ENCODE measurements around the gene SCGB1D2. TPM values are rescaled to one million over a fixed set of nuclear protein-coding genes. Genes with fewer than 3 reads are reported as not detected.

The SCGB1D2 gene
- polyA plus RNA-seq, 2 donors: not detected

- H3K4me1 ChIP-seq (ENCODE audit: control insufficient read depth in 2 of 2, insufficient read depth in 2 of 2, low read length in 1 of 2): no peaks in the 10 kb centered on the region
- 52 to 63% methylated on average over 4 of the region's 4 CpGs for WGBS, 2 donors
These were observed 9.7 kb downstream of the SCGB1D2 start for GRCh38 chr11:62251698-62252097.

DNA sequence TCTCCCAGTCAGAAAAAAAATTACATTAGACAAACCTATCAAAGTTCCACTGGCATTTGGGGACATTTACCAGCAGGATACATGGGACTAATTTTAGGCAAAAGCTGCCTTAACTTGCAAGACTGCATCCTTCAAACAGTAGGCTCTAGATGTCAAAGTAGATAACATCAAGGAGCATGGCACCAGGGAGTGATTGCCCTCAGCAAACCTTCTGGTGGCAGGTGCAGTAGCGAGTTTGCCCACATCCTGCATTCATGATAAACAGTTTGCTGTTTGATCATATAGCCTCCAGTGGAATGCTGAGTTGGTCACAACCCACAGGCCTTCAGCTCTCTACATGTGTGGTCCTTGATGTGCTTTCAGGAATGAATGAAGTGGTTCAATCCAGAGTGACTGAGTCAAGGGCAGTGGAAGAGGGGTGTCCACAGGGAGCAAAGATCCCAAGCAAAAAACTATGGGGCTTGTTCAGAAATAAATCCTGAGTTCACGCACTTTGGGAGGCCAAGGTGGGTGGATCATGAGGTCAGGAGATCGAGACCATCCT is 12.0 kb downstream of the SCGB1D2 start:
- H3K27me3 ChIP-seq (ENCODE audit: control insufficient read depth in 1 of 2, insufficient read depth in 2 of 2, low read length in 2 of 2): no peaks in the 10 kb centered on the region
- H3K9me3 ChIP-seq (ENCODE audit: control insufficient read depth in 2 of 2, insufficient read depth in 1 of 2, low read depth in 1 of 2, low read length in 1 of 2): peaks cover 8 to 12% of the 10 kb centered on the region in 2 donors
- no peaks in the 10 kb centered on the region for H3K4me1 ChIP-seq (ENCODE audit: control insufficient read depth in 2 of 2, insufficient read depth in 2 of 2, low read length in 1 of 2)
- WGBS, 2 donors: 52 to 66% methylated on average over 3 of the region's 3 CpGs
- no peak overlapping the region for H3K27ac ChIP-seq (ENCODE audit: low read depth in 2 of 2, low read length in 1 of 2)
- no peak overlapping the region for H3K4me3 ChIP-seq (ENCODE audit: low read depth in 1 of 2, low read length in 2 of 2)
- no peaks in the 10 kb centered on the region for H3K36me3 ChIP-seq (ENCODE audit: control insufficient read depth in 2 of 2, insufficient read depth in 2 of 2, low read length in 1 of 2)

More at GRCh38 chr11:62251698-62252097, 9.7 kb downstream of the SCGB1D2 start:
- Histone ChIP-seq H3K36me3 (ENCODE audit: control insufficient read depth in 2 of 2, insufficient read depth in 2 of 2, low read length in 1 of 2) (no peaks in the 10 kb centered on the region), H3K4me3 (ENCODE audit: low read depth in 1 of 2, low read length in 2 of 2) (no peak overlapping the region), H3K9me3 (ENCODE audit: control insufficient read depth in 2 of 2, insufficient read depth in 1 of 2, low read depth in 1 of 2, low read length in 1 of 2) (peaks cover 8 to 12% of the 10 kb centered on the region in 2 donors), H3K27ac (ENCODE audit: low read depth in 2 of 2, low read length in 1 of 2) (no peak overlapping the region), H3K27me3 (ENCODE audit: control insufficient read depth in 1 of 2, insufficient read depth in 2 of 2, low read length in 2 of 2) (no peaks in the 10 kb centered on the region)

DNA sequence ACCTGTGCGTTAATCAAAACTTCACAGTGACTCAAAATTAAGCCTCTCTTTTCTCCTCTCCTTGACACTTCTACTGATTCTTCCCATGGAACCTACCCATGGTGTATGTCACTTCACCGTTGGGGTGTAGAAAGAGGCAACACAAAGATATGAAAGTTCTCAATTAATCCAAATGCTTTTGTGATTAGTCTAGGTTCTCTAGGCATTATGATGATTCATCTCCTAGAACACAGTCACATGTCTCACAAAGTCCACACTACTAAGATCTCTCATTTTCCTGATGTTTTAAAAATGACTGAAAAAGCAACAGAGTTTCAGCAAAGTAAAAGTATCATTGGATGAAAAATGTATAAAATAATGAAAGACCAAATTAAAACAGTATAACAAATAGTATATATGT is 14.2 kb downstream of the SCGB1D2 start:
- Histone ChIP-seq H3K27me3 (ENCODE audit: control insufficient read depth in 1 of 2, insufficient read depth in 2 of 2, low read length in 2 of 2) (no peaks in the 10 kb centered on the region), H3K27ac (ENCODE audit: low read depth in 2 of 2, low read length in 1 of 2) (no peak overlapping the region), H3K9me3 (ENCODE audit: control insufficient read depth in 2 of 2, insufficient read depth in 1 of 2, low read depth in 1 of 2, low read length in 1 of 2) (peaks cover 5 to 8% of the 10 kb centered on the region in 2 donors), H3K36me3 (ENCODE audit: control insufficient read depth in 2 of 2, insufficient read depth in 2 of 2, low read length in 1 of 2) (no peaks in the 10 kb centered on the region), H3K4me3 (ENCODE audit: low read depth in 1 of 2, low read length in 2 of 2) (no peak overlapping the region), H3K4me1 (ENCODE audit: control insufficient read depth in 2 of 2, insufficient read depth in 2 of 2, low read length in 1 of 2) (no peaks in the 10 kb centered on the region)
- WGBS, 2 donors: 78 to 82% methylated on average over 2 of the region's 2 CpGs

DNA sequence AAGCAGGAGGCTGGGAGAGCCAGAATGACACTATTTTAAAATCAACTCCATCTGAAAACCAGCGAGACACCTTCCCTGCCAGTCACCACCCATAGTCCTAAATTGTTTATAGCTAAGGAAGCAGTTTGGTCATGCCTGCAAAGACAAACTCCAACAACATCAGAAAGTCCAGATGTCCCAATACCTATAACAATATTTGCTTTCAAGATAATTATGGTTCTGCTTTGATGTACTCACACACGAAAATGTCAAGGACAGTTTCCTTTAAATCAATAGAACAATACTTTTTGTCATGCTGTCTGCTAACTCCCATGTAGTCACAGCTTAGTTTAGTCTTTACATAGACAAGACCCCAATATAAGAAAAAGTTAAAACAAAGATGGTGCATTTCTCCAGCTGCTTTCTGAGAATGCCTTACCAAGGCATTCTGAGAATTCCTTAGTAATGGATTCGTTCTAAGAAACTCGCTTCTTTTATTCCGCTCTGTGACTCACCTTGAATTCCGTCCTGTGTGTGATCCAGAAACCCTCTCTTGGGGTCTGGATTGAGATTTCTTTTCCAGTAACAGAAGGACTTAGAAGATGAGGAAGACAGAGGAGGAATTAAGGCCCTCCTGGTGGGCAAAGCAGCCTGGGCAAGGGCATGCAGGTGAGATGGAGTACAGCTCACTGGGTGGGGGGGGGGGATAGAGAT is 18.4 kb downstream of the SCGB1D2 start:
- no peak overlapping the region for H3K27ac ChIP-seq (ENCODE audit: low read depth in 2 of 2, low read length in 1 of 2)

DNA sequence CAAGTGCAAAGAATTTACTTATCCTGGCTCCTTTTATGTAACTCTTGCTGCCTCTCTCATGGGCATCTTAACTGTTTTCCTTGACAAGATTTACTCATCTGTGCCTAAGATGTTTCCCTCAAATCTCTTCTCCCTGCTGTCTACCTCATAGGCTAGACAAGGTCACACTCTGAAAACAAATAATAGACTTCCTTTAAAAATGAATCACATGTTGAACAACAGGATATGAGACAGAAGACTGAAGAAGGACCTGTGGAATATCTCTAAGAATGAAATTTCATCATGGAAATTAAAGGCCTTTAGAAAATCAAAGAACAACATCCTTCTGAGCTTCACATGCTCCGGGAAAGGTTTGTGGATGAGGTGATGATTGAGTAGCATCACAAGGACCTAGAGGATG is 22.0 kb downstream of the SCGB1D2 start:
- Histone ChIP-seq H3K36me3 (ENCODE audit: control insufficient read depth in 2 of 2, insufficient read depth in 2 of 2, low read length in 1 of 2) (no peaks in the 10 kb centered on the region), H3K4me3 (ENCODE audit: low read depth in 1 of 2, low read length in 2 of 2) (no peak overlapping the region), H3K4me1 (ENCODE audit: control insufficient read depth in 2 of 2, insufficient read depth in 2 of 2, low read length in 1 of 2) (no peaks in the 10 kb centered on the region), H3K27me3 (ENCODE audit: control insufficient read depth in 1 of 2, insufficient read depth in 2 of 2, low read length in 2 of 2) (peaks cover 0 to 6% of the 10 kb centered on the region in 2 donors), H3K27ac (ENCODE audit: low read depth in 2 of 2, low read length in 1 of 2) (no peak overlapping the region), H3K9me3 (ENCODE audit: control insufficient read depth in 2 of 2, insufficient read depth in 1 of 2, low read depth in 1 of 2, low read length in 1 of 2) (no peaks in the 10 kb centered on the region)
- 73 to 76% methylated on average over 1 of the region's 1 CpG for WGBS, 2 donors

More for the DNA sequence above, 18.4 kb downstream of the SCGB1D2 start:
- no peaks in the 10 kb centered on the region for H3K27me3 ChIP-seq (ENCODE audit: control insufficient read depth in 1 of 2, insufficient read depth in 2 of 2, low read length in 2 of 2)
- H3K4me3 ChIP-seq (ENCODE audit: low read depth in 1 of 2, low read length in 2 of 2): no peak overlapping the region
- H3K4me1 ChIP-seq (ENCODE audit: control insufficient read depth in 2 of 2, insufficient read depth in 2 of 2, low read length in 1 of 2): no peaks in the 10 kb centered on the region
- H3K36me3 ChIP-seq (ENCODE audit: control insufficient read depth in 2 of 2, insufficient read depth in 2 of 2, low read length in 1 of 2): no peaks in the 10 kb centered on the region
- WGBS, 2 donors: 70 to 75% methylated on average over 6 of the region's 6 CpGs
- H3K9me3 ChIP-seq (ENCODE audit: control insufficient read depth in 2 of 2, insufficient read depth in 1 of 2, low read depth in 1 of 2, low read length in 1 of 2): no peaks in the 10 kb centered on the region

DNA sequence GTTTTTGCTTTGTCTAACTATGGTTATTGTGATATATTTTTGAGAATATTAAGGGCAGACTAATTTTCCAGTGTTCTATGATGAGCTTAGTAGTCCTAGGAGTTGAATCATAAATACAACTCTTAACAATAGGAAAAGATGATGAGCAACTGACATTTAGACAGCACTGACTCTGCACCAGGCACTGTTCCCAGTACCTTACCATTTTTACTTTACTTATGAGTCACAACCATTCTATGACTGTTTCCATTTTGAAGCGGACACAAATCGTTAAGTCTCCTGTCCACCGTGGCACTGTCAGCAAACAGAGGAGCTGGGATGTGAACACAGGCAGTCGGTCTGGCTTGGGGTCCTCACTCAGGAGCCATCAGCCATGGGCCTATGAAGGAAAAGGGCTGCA is 24.5 kb downstream of the SCGB1D2 start:
- Histone ChIP-seq H3K9me3 (ENCODE audit: control insufficient read depth in 2 of 2, insufficient read depth in 1 of 2, low read depth in 1 of 2, low read length in 1 of 2) (no peaks in the 10 kb centered on the region), H3K4me3 (ENCODE audit: low read depth in 1 of 2, low read length in 2 of 2) (no peak overlapping the region), H3K27ac (ENCODE audit: low read depth in 2 of 2, low read length in 1 of 2) (no peak overlapping the region), H3K36me3 (ENCODE audit: control insufficient read depth in 2 of 2, insufficient read depth in 2 of 2, low read length in 1 of 2) (no peaks in the 10 kb centered on the region), H3K4me1 (ENCODE audit: control insufficient read depth in 2 of 2, insufficient read depth in 2 of 2, low read length in 1 of 2) (peaks cover 0 to 3% of the 10 kb centered on the region in 2 donors), H3K27me3 (ENCODE audit: control insufficient read depth in 1 of 2, insufficient read depth in 2 of 2, low read length in 2 of 2) (peaks cover 0 to 6% of the 10 kb centered on the region in 2 donors)
- 43 to 59% methylated on average over 4 of the region's 4 CpGs for WGBS, 2 donors

DNA sequence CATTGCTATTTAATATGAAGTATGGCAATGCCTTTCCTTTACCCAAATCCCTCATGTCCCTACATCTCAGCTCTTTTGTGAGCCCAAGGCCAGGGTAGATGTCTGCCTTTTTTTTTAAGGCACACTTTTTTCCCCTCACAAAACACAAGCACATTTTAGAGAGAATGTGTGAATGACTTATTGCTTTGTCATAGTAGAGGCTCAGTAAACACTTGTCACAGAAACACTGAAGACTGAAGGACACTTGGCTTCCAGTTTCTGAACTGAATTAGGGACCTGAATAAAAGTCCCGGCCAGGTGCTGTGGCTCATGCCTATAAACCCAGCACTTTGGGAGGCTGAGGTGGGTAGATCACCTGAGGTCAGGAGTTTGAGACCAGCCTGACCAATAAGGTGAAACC is 25.0 kb downstream of the SCGB1D2 start:
- Histone ChIP-seq H3K9me3 (ENCODE audit: control insufficient read depth in 2 of 2, insufficient read depth in 1 of 2, low read depth in 1 of 2, low read length in 1 of 2) (no peaks in the 10 kb centered on the region), H3K27me3 (ENCODE audit: control insufficient read depth in 1 of 2, insufficient read depth in 2 of 2, low read length in 2 of 2) (peaks cover 0 to 6% of the 10 kb centered on the region in 2 donors), H3K4me1 (ENCODE audit: control insufficient read depth in 2 of 2, insufficient read depth in 2 of 2, low read length in 1 of 2) (peaks cover 0 to 3% of the 10 kb centered on the region in 2 donors), H3K27ac (ENCODE audit: low read depth in 2 of 2, low read length in 1 of 2) (no peak overlapping the region), H3K36me3 (ENCODE audit: control insufficient read depth in 2 of 2, insufficient read depth in 2 of 2, low read length in 1 of 2) (no peaks in the 10 kb centered on the region), H3K4me3 (ENCODE audit: low read depth in 1 of 2, low read length in 2 of 2) (no peak overlapping the region)
- WGBS, 2 donors: 87 to 93% methylated on average over 1 of the region's 1 CpG

GRCh38 chr11:62267576-62267975 is 25.5 kb downstream of the SCGB1D2 start:
- 53 to 65% methylated on average over 3 of the region's 3 CpGs for WGBS, 2 donors
- Histone ChIP-seq H3K36me3 (ENCODE audit: control insufficient read depth in 2 of 2, insufficient read depth in 2 of 2, low read length in 1 of 2) (no peaks in the 10 kb centered on the region), H3K27ac (ENCODE audit: low read depth in 2 of 2, low read length in 1 of 2) (no peak overlapping the region), H3K27me3 (ENCODE audit: control insufficient read depth in 1 of 2, insufficient read depth in 2 of 2, low read length in 2 of 2) (peaks cover 0 to 6% of the 10 kb centered on the region in 2 donors), H3K4me3 (ENCODE audit: low read depth in 1 of 2, low read length in 2 of 2) (no peak overlapping the region), H3K9me3 (ENCODE audit: control insufficient read depth in 2 of 2, insufficient read depth in 1 of 2, low read depth in 1 of 2, low read length in 1 of 2) (no peaks in the 10 kb centered on the region), H3K4me1 (ENCODE audit: control insufficient read depth in 2 of 2, insufficient read depth in 2 of 2, low read length in 1 of 2) (peaks cover 0 to 3% of the 10 kb centered on the region in 2 donors)

GRCh38 chr11:62269654-62270278 is 27.7 kb downstream of the SCGB1D2 start, which contains the start of gene SCGB2A2:
TSS of gene SCGB2A2 (plus strand) at chr11:62270158. CDS start at chr11:62270217, 59 bp downstream.
- Histone ChIP-seq H3K27ac (ENCODE audit: low read depth in 2 of 2, low read length in 1 of 2) (no peak within 1 kb of the TSS), H3K36me3 (ENCODE audit: control insufficient read depth in 2 of 2, insufficient read depth in 2 of 2, low read length in 1 of 2) (no peaks in the 10 kb centered on the region), H3K4me3 (ENCODE audit: low read depth in 1 of 2, low read length in 2 of 2) (no peak within 1 kb of the TSS), H3K9me3 (ENCODE audit: control insufficient read depth in 2 of 2, insufficient read depth in 1 of 2, low read depth in 1 of 2, low read length in 1 of 2) (no peaks in the 10 kb centered on the region), H3K4me1 (ENCODE audit: control insufficient read depth in 2 of 2, insufficient read depth in 2 of 2, low read length in 1 of 2) (peaks cover 0 to 3% of the 10 kb centered on the region in 2 donors), H3K27me3 (ENCODE audit: control insufficient read depth in 1 of 2, insufficient read depth in 2 of 2, low read length in 2 of 2) (peaks cover 5 to 6% of the 10 kb centered on the region in 2 donors)
- 55 to 58% methylated on average over 10 of the region's 10 CpGs for WGBS, 2 donors
